ENCODE measurements around the gene KLF7. TPM values are rescaled to one million over a fixed set of nuclear protein-coding genes. Genes with fewer than 3 reads are reported as not detected.

KLF7 gene
- total RNA-seq, 1 donor from 2014 or later: 5.2 TPM

GRCh38 chr2:207103132-207103531 is 62.6 kb downstream of the KLF7 start:
- Histone ChIP-seq H3K4me1 (peaks cover 7% of the 10 kb centered on the region), H3K27me3 (no peaks in the 10 kb centered on the region), H3F3A (ENCODE audit: low read depth) (no peaks in the 10 kb centered on the region), H3K9me3 (ENCODE audit: low read depth) (no peaks in the 10 kb centered on the region), H3K27ac (no peak overlapping the region), H2AFZ (replicated peaks) (no peak overlapping the region), H3K9ac (no peak overlapping the region), H3K79me2 (ENCODE audit: low read depth) (no peaks in the 10 kb centered on the region), H3K36me3 (no peaks in the 10 kb centered on the region), H3K4me3 (no peak overlapping the region), H4K20me1 (ENCODE audit: low read depth) (no peaks in the 10 kb centered on the region), H3K4me2 (no peak overlapping the region)
- TF ChIP-seq EZH2 (IDR thresholded peaks at IDR 0.05): no peak
- no peak for TF ChIP-seq CTCF (IDR thresholded peaks at IDR 0.05)
- no peak for TF ChIP-seq EZH2phosphoT487 (IDR thresholded peaks at IDR 0.05)
- peaks cover 2% of the 10 kb centered on the region for H3K9me3 Mint-ChIP-seq
- no peak overlapping the region for H3K27ac Mint-ChIP-seq
- DNase-seq (ENCODE audit: low spot score): no peak
- H3K4me1 Mint-ChIP-seq: peaks cover 12% of the 10 kb centered on the region
- peaks cover 6% of the 10 kb centered on the region for H3K27me3 Mint-ChIP-seq (ENCODE audit: insufficient read depth, low read depth)
- H3K4me3 Mint-ChIP-seq: no peak overlapping the region
- H3K36me3 Mint-ChIP-seq: peaks cover 29% of the 10 kb centered on the region

- Mint-ChIP-seq H3K4me3 (no peak overlapping the region), H3K27me3 (ENCODE audit: insufficient read depth, low read depth) (peaks cover 6% of the 10 kb centered on the region), H3K9me3 (peaks cover 2% of the 10 kb centered on the region), H3K4me1 (peaks cover 2% of the 10 kb centered on the region), H3K36me3 (peaks cover 26% of the 10 kb centered on the region), H3K27ac (no peak overlapping the region)
- Histone ChIP-seq H3F3A (ENCODE audit: low read depth) (no peaks in the 10 kb centered on the region), H3K4me2 (no peak overlapping the region), H3K27ac (no peak overlapping the region), H3K4me3 (no peak overlapping the region), H2AFZ (replicated peaks) (no peak overlapping the region), H3K4me1 (no peaks in the 10 kb centered on the region), H3K9me3 (ENCODE audit: low read depth) (no peaks in the 10 kb centered on the region), H3K36me3 (no peaks in the 10 kb centered on the region), H3K79me2 (ENCODE audit: low read depth) (no peaks in the 10 kb centered on the region), H4K20me1 (ENCODE audit: low read depth) (no peaks in the 10 kb centered on the region), H3K9ac (no peak overlapping the region), H3K27me3 (no peaks in the 10 kb centered on the region)
- TF ChIP-seq CTCF (IDR thresholded peaks at IDR 0.05): no peak
- TF ChIP-seq EZH2 (IDR thresholded peaks at IDR 0.05): no peak
- TF ChIP-seq EZH2phosphoT487 (IDR thresholded peaks at IDR 0.05): no peak
- DNase-seq (ENCODE audit: low spot score): no peak
Measured at GRCh38 chr2:207101984-207102383, 63.8 kb downstream of the KLF7 start.

- H3K79me2 ChIP-seq (ENCODE audit: low read depth): no peaks in the 10 kb centered on the region
- Mint-ChIP-seq H3K9me3 (peaks cover 2% of the 10 kb centered on the region), H3K4me1 (peaks cover 2% of the 10 kb centered on the region), H3K4me3 (no peak overlapping the region), H3K36me3 (peaks cover 9% of the 10 kb centered on the region), H3K27ac (no peak overlapping the region), H3K27me3 (ENCODE audit: insufficient read depth, low read depth) (peaks cover 10% of the 10 kb centered on the region)
- no peaks in the 10 kb centered on the region for H3K36me3 ChIP-seq
- peaks cover 6% of the 10 kb centered on the region for H3K4me1 ChIP-seq
- H3K4me3 ChIP-seq: no peak overlapping the region
- no peak overlapping the region for H3K9ac ChIP-seq
- H3K9me3 ChIP-seq (ENCODE audit: low read depth): no peaks in the 10 kb centered on the region
- H3K4me2 ChIP-seq: no peak overlapping the region
- no peaks in the 10 kb centered on the region for H3K27me3 ChIP-seq
- TF ChIP-seq EZH2 (IDR thresholded peaks at IDR 0.05) (no peak), EZH2phosphoT487 (IDR thresholded peaks at IDR 0.05) (no peak), CTCF (IDR thresholded peaks at IDR 0.05) (no peak)
- H3F3A ChIP-seq (ENCODE audit: low read depth): no peaks in the 10 kb centered on the region
- DNase-seq (ENCODE audit: low spot score): no peak
- no peak overlapping the region for H3K27ac ChIP-seq
- no peaks in the 10 kb centered on the region for H4K20me1 ChIP-seq (ENCODE audit: low read depth)
- no peak overlapping the region for H2AFZ ChIP-seq (replicated peaks)
Measured at GRCh38 chr2:207097278-207097677, 68.5 kb downstream of the KLF7 start.

Data from neural progenitor cell (in vitro differentiated cells).